H1 (cell line): Measurements from ENCODE around the gene CNST. TPM values are rescaled to one million over a fixed set of nuclear protein-coding genes. Genes with fewer than 3 reads are reported as not detected.

ENCODE experiments used
- ATF2 ChIP-seq: IDR thresholded peaks from 2 replicates; pipeline ENCODE4 v1.6.1; 2012; ENCODE audit warnings: low read length, inconsistent platforms
- JUND ChIP-seq: IDR thresholded peaks from 2 replicates; pipeline ENCODE4 v1.6.1; 2011; ENCODE audit warnings: mild to moderate bottlenecking, improper control_type of control experiment, low read length
- PHF8 ChIP-seq: fragments of 200-600 bp; sonication (generic); conservative IDR thresholded peaks from 2 replicates; pipeline ENCODE4 v1.7.1; 2012; ENCODE audit warnings: low read depth, mild to moderate bottlenecking, inconsistent platforms, low read length, moderate library complexity
- RFX5 ChIP-seq: IDR thresholded peaks from 2 replicates; pipeline ENCODE4 v1.6.1; 2011; ENCODE audit warnings: low read depth, low read length, improper control_type of control experiment, borderline replicate concordance
- polyA plus RNA-seq, 7 experiments: library from polyadenylated mRNA; depleted of rRNA in 3 of 7; stranded (reverse) in 5 of 7; unstranded in 2 of 7; fragments of >200 nt in 5 of 7; fragments of 200-250 nt in 2 of 7; gene quantifications; 1 replicate in 5 of 7; 2 replicates in 1 of 7; 4 replicates in 1 of 7; pipeline versions ENCODE4 v1.2.1 to v1.2.3, GENCODE V29; 2011 to 2013; ENCODE audit warnings: missing spikeins in 2 of 7, mixed read lengths in 2 of 7
- total RNA-seq: library from RNA; stranded (reverse); fragmentation: NEBNext Ultra II Directional; extraction: Animal tissue kit (Norgen Biotek cat#: 25700); gene quantifications from 2 replicates; pipeline ENCODE4 v1.2.1, GENCODE V29; 2021

The CNST gene
- total and polyA plus RNA-seq, 2 of the 8 experiments (the other 6 are each of a cell fraction or from before 2014, with no cell fraction given) = 5.3 to 21.3 TPM

- no peak for TF ChIP-seq ATF2
- no peak for TF ChIP-seq RFX5
- no peak for TF ChIP-seq JUND
- TF ChIP-seq PHF8 = no peak
- TF ChIP-seq, all 59 proteins: peak for 0
Measured at GRCh38 chr1:246698466-246699094, 132.3 kb downstream of the CNST start (continued).
